ENCODE data around the gene TTC28.

GRCh38 chr22:27978802-27979201 lies 700.8 kb downstream of the TTC28 start:
- TF ChIP-seq EP300 (IDR thresholded peaks at IDR 0.05) (no peak), CTCF (IDR thresholded peaks at IDR 0.05) (no peak), POLR2A (IDR thresholded peaks at IDR 0.05; ENCODE audit: low read depth) (no peak)

Data from esophagus muscularis mucosa (tissue), 4 donors.